ENCODE results near the gene ZNF423. TPM values are rescaled to one million over a fixed set of nuclear protein-coding genes. Genes with fewer than 3 reads are reported as not detected.

ZNF423 gene
- total and polyA plus RNA-seq, 12 donors = 1.7 to 10.6 (median 5.5) TPM

DNA sequence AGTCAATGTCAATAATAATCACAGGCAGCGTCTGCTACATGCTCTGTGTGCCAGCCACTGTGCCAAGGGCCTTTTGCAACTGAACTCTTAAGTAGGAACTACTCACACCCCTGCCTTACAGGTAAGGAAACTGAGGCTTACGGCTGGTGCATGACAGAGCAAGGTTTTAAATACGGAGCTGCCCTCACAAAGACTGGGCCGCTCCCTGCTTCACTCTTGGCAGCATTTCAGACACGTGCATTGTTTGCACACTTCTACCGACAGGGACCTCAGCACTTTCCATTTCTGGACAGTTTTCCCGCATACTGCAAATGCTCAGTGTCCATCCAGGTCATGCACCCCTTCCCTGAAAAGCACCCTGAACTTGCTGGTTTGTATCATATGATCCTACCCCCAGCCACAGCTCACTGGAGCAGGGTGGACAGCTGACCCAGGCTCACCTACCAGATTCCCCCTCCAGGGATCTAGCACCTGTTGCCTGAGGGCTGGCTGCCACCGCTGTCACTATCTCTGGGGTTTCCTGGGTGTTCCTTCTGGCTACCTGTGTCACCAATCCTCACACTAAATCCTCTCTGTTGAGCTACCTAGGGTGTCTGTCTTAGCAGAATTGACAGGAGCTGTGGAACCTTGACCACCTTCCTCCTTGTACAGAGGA, 339.4 kb downstream of the ZNF423 start:
- H3K36me3 ChIP-seq (replicated peaks in 1 of 2) = no peaks in the 10 kb centered on the region
- H3K4me1 ChIP-seq (replicated peaks in 1 of 2) = no peaks in the 10 kb centered on the region
- H3K27ac ChIP-seq = no peak overlapping the region
- no peaks in the 10 kb centered on the region for H3K27me3 ChIP-seq
- intact Hi-C loops (cut with DNase I) = loop anchor here in 1 of 2 donors (10.0 kb wide), 1 partner anchor 398 kb away; no protein-coding TSS in a partner anchor
- 67 to 86% (median 85%) methylated on average over 7 to 8 of the region's 8 CpGs for WGBS, 4 donors
- DNase-seq = no peak
- H3K9me3 ChIP-seq (replicated peaks in 1 of 3) = no peaks in the 10 kb centered on the region
- H3K4me3 ChIP-seq = no peak overlapping the region
- no peak for TF ChIP-seq POLR2A (IDR thresholded peaks at IDR 0.05)
- TF ChIP-seq, protein P1, sequence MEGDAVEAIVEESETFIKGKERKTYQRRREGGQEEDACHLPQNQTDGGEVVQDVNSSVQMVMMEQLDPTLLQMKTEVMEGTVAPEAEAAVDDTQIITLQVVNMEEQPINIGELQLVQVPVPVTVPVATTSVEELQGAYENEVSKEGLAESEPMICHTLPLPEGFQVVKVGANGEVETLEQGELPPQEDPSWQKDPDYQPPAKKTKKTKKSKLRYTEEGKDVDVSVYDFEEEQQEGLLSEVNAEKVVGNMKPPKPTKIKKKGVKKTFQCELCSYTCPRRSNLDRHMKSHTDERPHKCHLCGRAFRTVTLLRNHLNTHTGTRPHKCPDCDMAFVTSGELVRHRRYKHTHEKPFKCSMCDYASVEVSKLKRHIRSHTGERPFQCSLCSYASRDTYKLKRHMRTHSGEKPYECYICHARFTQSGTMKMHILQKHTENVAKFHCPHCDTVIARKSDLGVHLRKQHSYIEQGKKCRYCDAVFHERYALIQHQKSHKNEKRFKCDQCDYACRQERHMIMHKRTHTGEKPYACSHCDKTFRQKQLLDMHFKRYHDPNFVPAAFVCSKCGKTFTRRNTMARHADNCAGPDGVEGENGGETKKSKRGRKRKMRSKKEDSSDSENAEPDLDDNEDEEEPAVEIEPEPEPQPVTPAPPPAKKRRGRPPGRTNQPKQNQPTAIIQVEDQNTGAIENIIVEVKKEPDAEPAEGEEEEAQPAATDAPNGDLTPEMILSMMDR (IDR thresholded peaks at IDR 0.05) = no peak

GRCh38 chr16:49515861-49516260, 340.1 kb downstream of the ZNF423 start:
- DNase-seq = no peak
- 91 to 96% (median 93%) methylated on average over 7 to 12 of the region's 12 CpGs for WGBS, 4 donors
- TF ChIP-seq, protein P1 (IDR thresholded peaks at IDR 0.05) = no peak
- no peak for TF ChIP-seq POLR2A (IDR thresholded peaks at IDR 0.05)
- H3K4me1 ChIP-seq (replicated peaks in 1 of 2) = no peaks in the 10 kb centered on the region
- H3K4me3 ChIP-seq = no peak overlapping the region
- no peak overlapping the region for H3K27ac ChIP-seq
- no peaks in the 10 kb centered on the region for H3K36me3 ChIP-seq (replicated peaks in 1 of 2)
- H3K9me3 ChIP-seq (replicated peaks in 1 of 3) = no peaks in the 10 kb centered on the region
- intact Hi-C loops (cut with DNase I) = loop anchor here in 1 of 2 donors (10.0 kb wide), 1 partner anchor 399 kb away; no protein-coding TSS in a partner anchor
- H3K27me3 ChIP-seq = no peaks in the 10 kb centered on the region

DNA sequence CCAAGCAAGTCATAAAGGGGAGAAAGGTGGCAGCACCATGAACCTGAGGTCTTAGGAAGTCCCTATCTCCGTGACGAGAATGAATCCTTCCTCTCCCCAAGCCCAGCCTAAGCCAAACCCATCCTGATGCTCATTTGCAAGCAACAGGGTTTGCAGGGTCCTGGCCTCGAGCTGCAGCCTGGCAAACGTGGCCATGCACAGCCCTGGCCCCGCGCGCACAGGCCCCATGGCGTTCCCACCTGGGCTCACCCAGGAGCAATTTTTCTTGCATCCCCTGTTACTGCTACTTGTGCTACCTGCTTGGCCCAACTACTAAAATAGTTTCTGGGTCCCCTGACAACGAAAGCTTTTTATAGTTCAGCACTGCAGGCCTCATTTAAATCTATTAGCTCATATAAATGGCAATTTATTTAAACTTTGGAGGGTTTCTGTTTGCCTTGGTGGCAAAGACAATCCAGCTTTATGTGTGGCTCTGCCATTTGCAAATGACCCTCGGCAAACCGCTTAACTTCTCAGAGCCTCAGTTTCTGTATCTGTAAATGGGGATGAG, 340.8 kb downstream of the ZNF423 start:
- intact Hi-C loops (cut with DNase I) = loop anchor here in 1 of 2 donors (10.0 kb wide), 1 partner anchor 400 kb away; no protein-coding TSS in a partner anchor
- no peaks in the 10 kb centered on the region for H3K36me3 ChIP-seq (replicated peaks in 1 of 2)
- TF ChIP-seq, protein P1 (IDR thresholded peaks at IDR 0.05) = no peak
- TF ChIP-seq POLR2A (IDR thresholded peaks at IDR 0.05) = no peak
- H3K27ac ChIP-seq = no peak overlapping the region
- 86 to 92% (median 91%) methylated on average over 6 to 11 of the region's 11 CpGs for WGBS, 4 donors
- DNase-seq = no peak
- no peaks in the 10 kb centered on the region for H3K9me3 ChIP-seq (replicated peaks in 1 of 3)
- H3K27me3 ChIP-seq = no peaks in the 10 kb centered on the region
- H3K4me3 ChIP-seq = no peak overlapping the region
- H3K4me1 ChIP-seq (replicated peaks in 1 of 2) = no peaks in the 10 kb centered on the region

DNA sequence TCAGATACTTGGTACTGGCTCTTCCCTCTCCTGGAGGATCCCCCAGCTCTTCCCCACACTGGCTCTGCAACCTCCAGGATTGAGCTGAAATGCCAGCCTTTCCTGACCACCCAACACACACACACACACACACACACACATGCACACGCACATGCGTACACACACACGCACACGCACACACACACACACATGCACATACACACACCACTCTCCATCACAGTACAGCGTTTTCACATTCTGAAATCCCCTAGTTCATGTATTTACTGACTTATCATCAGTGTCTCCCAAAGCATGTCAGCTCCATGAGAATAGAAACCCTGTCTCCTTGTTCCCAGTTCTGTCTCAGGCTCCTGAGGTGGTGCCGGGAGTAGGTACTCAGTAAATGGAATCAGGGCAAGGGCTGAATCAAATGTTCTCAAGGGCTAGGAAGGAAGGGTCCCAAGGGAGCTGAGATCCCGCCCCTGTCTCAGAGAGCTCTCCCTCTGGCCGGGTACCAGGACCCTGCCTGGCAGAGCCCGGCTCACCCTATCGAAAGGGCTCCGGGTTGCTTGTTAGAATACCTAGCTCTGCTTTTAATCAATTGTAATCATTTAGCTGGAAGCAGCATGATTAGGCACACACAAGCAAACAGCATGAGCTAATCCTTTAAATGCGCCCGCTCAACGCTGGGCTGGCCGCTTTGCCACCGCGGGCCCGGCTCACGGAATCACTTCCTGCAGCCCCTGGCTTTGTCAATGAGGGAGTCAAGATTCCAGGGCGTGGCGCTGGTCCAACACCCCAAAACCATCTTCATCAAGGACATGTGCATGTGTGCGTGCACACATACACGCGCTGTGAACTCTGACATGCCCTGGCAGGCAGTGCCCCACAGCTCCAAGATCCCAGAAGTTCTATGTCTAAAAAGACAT, 341.6 kb downstream of the ZNF423 start:
- WGBS, 4 donors = 86 to 91% (median 89%) methylated on average over 16 to 24 of the region's 24 CpGs
- Histone ChIP-seq H3K27ac (no peak overlapping the region), H3K9me3 (replicated peaks in 1 of 3) (no peaks in the 10 kb centered on the region), H3K4me1 (replicated peaks in 1 of 2) (no peaks in the 10 kb centered on the region), H3K36me3 (replicated peaks in 1 of 2) (no peaks in the 10 kb centered on the region), H3K4me3 (no peak overlapping the region), H3K27me3 (no peaks in the 10 kb centered on the region)
- TF ChIP-seq, protein P1 (IDR thresholded peaks at IDR 0.05) = no peak
- TF ChIP-seq POLR2A (IDR thresholded peaks at IDR 0.05) = no peak
- intact Hi-C loops (cut with DNase I) = loop anchor here in 1 of 2 donors (10.0 kb wide), 1 partner anchor 400 kb away; no protein-coding TSS in a partner anchor
- peak in 1 of 7 donors; percentile 59 for DNase-seq
